Effector memory CD4-positive, alpha-beta T cell (primary cell): Measurements from ENCODE around the gene RMDN2.

Experiments used
- DNase-seq, 3 donors: peaks; one replicate each; pipeline ENCODE4 v3.0.0-alpha.2; 2020
- H3K27ac ChIP-seq: 2 replicates; pipeline ENCODE4 v1.7.0; 2013; ENCODE audit warnings: mild to moderate bottlenecking, low read length, moderate library complexity; ENCODE audit not compliant: insufficient read depth, poor library complexity, severe bottlenecking
- H3K27me3 ChIP-seq: replicated peaks from 2 replicates; pipeline ENCODE4 v1.7.0; 2013; ENCODE audit warnings: mild to moderate bottlenecking, low read length; ENCODE audit not compliant: insufficient read depth, control insufficient read depth, poor library complexity, severe bottlenecking
- H3K36me3 ChIP-seq: 2 replicates; pipeline ENCODE4 v1.7.0; 2013; ENCODE audit warnings: mild to moderate bottlenecking, low read length, moderate library complexity; ENCODE audit not compliant: control insufficient read depth, insufficient read depth
- H3K4me1 ChIP-seq: 2 replicates; pipeline ENCODE4 v1.7.0; 2013; ENCODE audit warnings: low read length, mild to moderate bottlenecking; ENCODE audit not compliant: control insufficient read depth, insufficient read depth, poor library complexity, severe bottlenecking
- H3K4me3 ChIP-seq: 2 replicates; pipeline ENCODE4 v1.7.0; 2013; ENCODE audit warnings: low read length, low read depth, mild to moderate bottlenecking; ENCODE audit not compliant: insufficient read depth, poor library complexity, severe bottlenecking
- H3K9me3 ChIP-seq: 2 replicates; pipeline ENCODE4 v1.7.0; 2013; ENCODE audit warnings: mild to moderate bottlenecking, low read length, moderate library complexity; ENCODE audit not compliant: control insufficient read depth

RMDN2 gene

GRCh38 chr2:38056216-38056615 lies 131.1 kb downstream of the RMDN2 start:
- H3K4me1 ChIP-seq: no peaks in the 10 kb centered on the region
- H3K9me3 ChIP-seq: no peaks in the 10 kb centered on the region
- no peaks in the 10 kb centered on the region for H3K27me3 ChIP-seq
- no peaks in the 10 kb centered on the region for H3K36me3 ChIP-seq
- no peak for DNase-seq
- H3K27ac ChIP-seq: no peak overlapping the region
- no peak overlapping the region for H3K4me3 ChIP-seq

GRCh38 chr2:38057651-38058410 lies 132.7 kb downstream of the RMDN2 start:
- H3K4me3 ChIP-seq: no peak overlapping the region
- H3K4me1 ChIP-seq: no peaks in the 10 kb centered on the region
- no peak overlapping the region for H3K27ac ChIP-seq
- no peaks in the 10 kb centered on the region for H3K9me3 ChIP-seq
- H3K36me3 ChIP-seq: no peaks in the 10 kb centered on the region
- no peaks in the 10 kb centered on the region for H3K27me3 ChIP-seq
- DNase-seq: no peak

DNA sequence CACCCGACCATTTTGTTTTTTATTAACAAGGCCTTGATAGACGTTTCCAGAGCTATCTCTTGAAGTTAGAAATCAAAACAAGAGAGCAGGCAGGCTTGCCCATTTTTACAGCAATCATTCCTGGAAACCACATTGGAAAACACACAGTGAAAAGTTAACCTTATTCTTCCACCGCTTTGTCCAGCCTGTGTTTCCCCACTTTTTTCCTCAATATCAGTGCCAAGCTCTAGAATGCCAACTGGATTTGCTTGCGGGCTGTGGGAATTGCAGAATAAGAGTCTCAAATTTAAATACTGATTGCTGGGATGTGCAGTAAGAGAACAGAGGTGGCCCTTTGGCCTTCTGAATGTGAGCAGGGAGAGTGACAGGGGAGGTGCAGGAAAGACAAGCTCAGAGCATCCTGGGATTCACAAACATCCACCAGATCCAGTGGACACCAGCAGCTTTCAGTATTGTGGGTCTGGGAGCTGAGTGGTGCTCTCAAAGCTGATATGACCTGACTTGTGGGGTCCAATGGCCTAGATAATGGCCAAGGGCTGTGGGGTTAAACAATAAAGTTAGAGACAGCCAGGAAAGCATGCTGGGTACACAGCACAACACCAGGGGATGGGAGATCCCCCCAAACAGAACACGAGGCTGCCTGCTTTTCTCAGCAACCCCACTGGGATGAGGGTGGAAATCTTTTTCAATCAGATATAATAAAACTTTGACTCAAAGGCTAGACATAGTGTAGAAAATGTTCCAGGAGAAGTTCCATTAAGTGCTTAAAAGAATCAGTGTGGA lies 135.3 kb downstream of the RMDN2 start:
- H3K9me3 ChIP-seq: no peaks in the 10 kb centered on the region
- H3K4me3 ChIP-seq: no peak overlapping the region
- no peaks in the 10 kb centered on the region for H3K4me1 ChIP-seq
- H3K27ac ChIP-seq: no peak overlapping the region
- no peaks in the 10 kb centered on the region for H3K36me3 ChIP-seq
- no peak for DNase-seq
- no peaks in the 10 kb centered on the region for H3K27me3 ChIP-seq

DNA sequence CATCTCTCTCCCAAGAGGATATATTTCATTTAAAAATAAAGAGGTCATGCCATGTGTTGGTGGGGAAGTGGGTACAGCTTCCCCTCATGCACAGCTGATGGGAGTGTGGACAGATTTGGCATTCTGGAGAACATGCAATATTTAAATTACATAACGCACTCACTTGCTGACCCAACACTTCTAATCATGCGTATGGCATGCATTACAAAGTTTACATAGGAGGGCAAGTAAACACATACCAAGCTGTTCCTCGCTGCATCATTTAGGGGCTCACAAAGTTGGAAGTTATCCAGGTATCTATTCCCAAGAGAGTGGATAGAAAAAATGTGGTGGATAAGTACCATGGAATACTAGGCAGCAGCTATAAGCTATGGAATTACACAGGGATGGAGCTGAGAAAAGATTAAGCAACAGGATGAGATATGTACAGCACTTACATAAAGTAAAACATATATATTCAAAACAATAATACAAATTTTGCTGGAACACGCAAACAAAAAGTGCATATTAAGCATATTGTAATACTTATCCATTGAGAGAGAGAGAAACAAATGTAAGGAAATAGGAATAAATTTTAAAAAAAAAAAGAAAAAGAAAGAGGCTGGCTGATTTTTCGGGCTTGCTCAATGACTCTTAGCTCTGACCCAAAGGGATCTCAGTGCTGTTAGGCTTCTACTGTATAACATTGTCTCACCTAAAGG lies 139.9 kb downstream of the RMDN2 start:
- H3K4me3 ChIP-seq: no peak overlapping the region
- H3K9me3 ChIP-seq: no peaks in the 10 kb centered on the region
- no peak overlapping the region for H3K27ac ChIP-seq
- no peak for DNase-seq
- no peaks in the 10 kb centered on the region for H3K4me1 ChIP-seq
- no peaks in the 10 kb centered on the region for H3K27me3 ChIP-seq
- H3K36me3 ChIP-seq: no peaks in the 10 kb centered on the region

- Histone ChIP-seq H3K27me3 (no peaks in the 10 kb centered on the region), H3K36me3 (no peaks in the 10 kb centered on the region), H3K27ac (no peak overlapping the region), H3K9me3 (no peaks in the 10 kb centered on the region), H3K4me3 (no peak overlapping the region), H3K4me1 (no peaks in the 10 kb centered on the region)
- DNase-seq: no peak
Observed at GRCh38 chr2:38065502-38066135, 140.5 kb downstream of the RMDN2 start.

GRCh38 chr2:38066421-38067115 lies 141.5 kb downstream of the RMDN2 start:
- H3K27me3 ChIP-seq: peaks cover 3% of the 10 kb centered on the region
- H3K4me3 ChIP-seq: no peak overlapping the region

More at GRCh38 chr2:38066421-38067115, 141.5 kb downstream of the RMDN2 start:
- no peaks in the 10 kb centered on the region for H3K36me3 ChIP-seq
- DNase-seq: no peak
- H3K27ac ChIP-seq: no peak overlapping the region
- no peaks in the 10 kb centered on the region for H3K4me1 ChIP-seq
- no peaks in the 10 kb centered on the region for H3K9me3 ChIP-seq
